SH-SY5Y (cell line): ENCODE measurements around the gene PSRC1.

Experiments
- GATA2 ChIP-seq: IDR thresholded peaks from 2 replicates; pipeline ENCODE4 v1.6.1; 2011; ENCODE audit warnings: mild to moderate bottlenecking, low read depth, low read length
- GATA3 ChIP-seq: IDR thresholded peaks from 2 replicates; pipeline ENCODE4 v1.6.1; 2011; ENCODE audit warnings: low read depth, mild to moderate bottlenecking, low read length, moderate library complexity

DNA sequence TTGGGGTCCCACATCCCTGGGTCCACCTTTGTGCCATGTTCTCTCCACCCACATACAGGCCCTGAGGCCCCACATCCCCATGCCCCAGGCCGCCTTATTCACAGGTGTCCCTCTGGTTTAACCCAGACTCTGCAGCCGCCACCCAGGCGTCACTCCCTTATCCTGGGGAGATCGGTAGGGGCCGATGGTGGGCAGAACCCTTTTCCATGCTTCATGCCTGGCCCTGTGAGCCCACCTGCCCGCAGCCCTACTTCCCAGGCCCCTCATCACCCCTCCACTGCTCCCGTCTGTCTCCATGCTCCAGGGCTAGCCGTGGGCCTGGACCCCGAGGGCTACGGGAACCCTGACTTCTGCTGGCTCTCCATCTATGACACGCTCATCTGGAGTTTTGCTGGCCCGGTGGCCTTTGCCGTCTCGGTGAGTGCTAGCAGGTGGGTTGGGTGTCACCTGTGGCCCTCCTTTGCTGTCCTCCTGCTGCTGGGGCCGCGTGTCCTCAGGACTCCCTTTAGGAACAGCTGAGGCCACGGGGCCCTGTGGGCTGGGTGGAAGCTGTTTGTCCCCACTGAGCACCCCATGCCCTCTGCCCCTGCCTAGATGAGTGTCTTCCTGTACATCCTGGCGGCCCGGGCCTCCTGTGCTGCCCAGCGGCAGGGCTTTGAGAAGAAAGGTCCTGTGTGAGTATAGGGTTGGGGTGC, 12.2 kb downstream of the PSRC1 start:
- TF ChIP-seq GATA3 (no peak), GATA2 (no peak)
